Nephron (organoid): Measurements from ENCODE around the gene IDH1.

ENCODE experiments used
- H3K27ac Mint-ChIP-seq, 3 experiments: 2 replicates each; pipeline ENCODE4 v1.8.0; 2020; ENCODE audit warnings: mixed read lengths in 3 of 3, mild to moderate bottlenecking in 2 of 3, moderate library complexity in 1 of 3
- H3K27me3 Mint-ChIP-seq: 2 replicates; pipeline ENCODE4 v1.8.0; 2021; ENCODE audit warnings: low read depth, mild to moderate bottlenecking, moderate library complexity, mixed read lengths
- H3K36me3 Mint-ChIP-seq: 2 replicates; pipeline ENCODE4 v1.8.0; 2020; ENCODE audit warnings: low read depth, mixed read lengths
- H3K4me1 Mint-ChIP-seq: 2 replicates; pipeline ENCODE4 v1.8.0; 2020; ENCODE audit warnings: mixed read lengths
- H3K4me3 Mint-ChIP-seq, 3 experiments: 2 replicates each; pipeline ENCODE4 v1.8.0; 2020; ENCODE audit warnings: mild to moderate bottlenecking in 3 of 3, mixed read lengths in 3 of 3, moderate library complexity in 2 of 3
- H3K9me3 Mint-ChIP-seq: 2 replicates; pipeline ENCODE4 v1.8.0; 2020; ENCODE audit warnings: mixed read lengths
- CTCF ChIP-seq, 3 experiments: fragments of 200-600 bp; sonication (generic); IDR thresholded peaks; one replicate each; pipeline ENCODE4 v1.5.0; 2021; ENCODE audit warnings: antibody characterized with exemption in 3 of 3; ENCODE audit not compliant: unreplicated experiment in 3 of 3

The IDH1 gene

GRCh38 chr2:208254871-208255556 is at the start of gene IDH1:
Gene IDH1 (minus strand): TSS chr2:208255071. CDS start chr2:208251551, 3,520 bp downstream.
- peak; percentile 45 to 57 (median 46) for TF ChIP-seq CTCF (IDR thresholded peaks at IDR 0.05; ENCODE audit: unreplicated experiment in 3 of 3)
- Mint-ChIP-seq H3K4me1 (peaks cover 33% of the 10 kb centered on the region), H3K4me3 (peak within 1 kb of the TSS; percentile 97 to 99 (median 97)), H3K36me3 (peaks cover 30% of the 10 kb centered on the region), H3K27me3 (no peaks in the 10 kb centered on the region), H3K9me3 (no peaks in the 10 kb centered on the region), H3K27ac (peak within 1 kb of the TSS; percentile 90 to 96 (median 95))

GRCh38 chr2:208304157-208304556 is 49.3 kb upstream of the IDH1 start:
- no peaks in the 10 kb centered on the region for H3K4me1 Mint-ChIP-seq
- H3K27me3 Mint-ChIP-seq, result no peaks in the 10 kb centered on the region
- no peak overlapping the region for H3K27ac Mint-ChIP-seq
- peaks cover 62% of the 10 kb centered on the region for H3K36me3 Mint-ChIP-seq
- no peaks in the 10 kb centered on the region for H3K9me3 Mint-ChIP-seq
- TF ChIP-seq CTCF (IDR thresholded peaks at IDR 0.05; ENCODE audit: unreplicated experiment in 3 of 3), result no peak
- H3K4me3 Mint-ChIP-seq, result no peak overlapping the region

GRCh38 chr2:208300847-208301618 is 46.2 kb upstream of the IDH1 start:
- no peak for TF ChIP-seq CTCF (IDR thresholded peaks at IDR 0.05; ENCODE audit: unreplicated experiment in 3 of 3)
- Mint-ChIP-seq H3K36me3 (peaks cover 57% of the 10 kb centered on the region), H3K4me3 (no peak overlapping the region), H3K4me1 (no peaks in the 10 kb centered on the region), H3K27me3 (no peaks in the 10 kb centered on the region), H3K9me3 (no peaks in the 10 kb centered on the region), H3K27ac (no peak overlapping the region)

GRCh38 chr2:208297961-208298360 is 43.1 kb upstream of the IDH1 start:
- no peak for TF ChIP-seq CTCF (IDR thresholded peaks at IDR 0.05; ENCODE audit: unreplicated experiment in 3 of 3)

GRCh38 chr2:208296610-208297009 is 41.7 kb upstream of the IDH1 start:
- TF ChIP-seq CTCF (IDR thresholded peaks at IDR 0.05; ENCODE audit: unreplicated experiment in 3 of 3), result no peak
- H3K9me3 Mint-ChIP-seq, result peaks cover 10% of the 10 kb centered on the region
- no peaks in the 10 kb centered on the region for H3K4me1 Mint-ChIP-seq
- peaks cover 68% of the 10 kb centered on the region for H3K36me3 Mint-ChIP-seq
- no peak overlapping the region for H3K4me3 Mint-ChIP-seq
- H3K27ac Mint-ChIP-seq, result no peak overlapping the region
- H3K27me3 Mint-ChIP-seq, result no peaks in the 10 kb centered on the region

More at GRCh38 chr2:208297961-208298360, 43.1 kb upstream of the IDH1 start:
- H3K4me3 Mint-ChIP-seq, result no peak overlapping the region
- peaks cover 1% of the 10 kb centered on the region for H3K9me3 Mint-ChIP-seq
- no peaks in the 10 kb centered on the region for H3K4me1 Mint-ChIP-seq
- H3K27me3 Mint-ChIP-seq, result no peaks in the 10 kb centered on the region
- H3K27ac Mint-ChIP-seq, result no peak overlapping the region
- peaks cover 61% of the 10 kb centered on the region for H3K36me3 Mint-ChIP-seq
